Spinal cord (tissue), 10 donors: Measurements from ENCODE around the gene BSDC1. TPM values are rescaled to one million over a fixed set of nuclear protein-coding genes. Genes with fewer than 3 reads are reported as not detected.

Experiments
- DNase-seq, 6 donors: peaks; one replicate each; pipeline versions ENCODE4 v3.0.0 to v3.0.0-alpha.2; 2013 to 2015; ENCODE audit warnings: low spot score in 6 of 6, low read depth in 4 of 6
- H3K27ac ChIP-seq: one replicate; pipeline ENCODE4 v1.5.1; 2013; ENCODE audit warnings: low read depth, low read length, control low read depth
- H3K27me3 ChIP-seq: one replicate; pipeline ENCODE4 v1.6.1; 2013; ENCODE audit warnings: low read length; ENCODE audit not compliant: control insufficient read depth, insufficient read depth
- H3K36me3 ChIP-seq: one replicate; pipeline ENCODE4 v1.6.1; 2013; ENCODE audit warnings: low read length; ENCODE audit not compliant: control insufficient read depth, insufficient read depth
- H3K4me1 ChIP-seq: one replicate; pipeline ENCODE4 v1.6.1; 2013; ENCODE audit warnings: low read length; ENCODE audit not compliant: control insufficient read depth, insufficient read depth
- H3K4me3 ChIP-seq: one replicate; pipeline ENCODE4 v1.5.1; 2013; ENCODE audit warnings: low read depth, low read length, control low read depth
- H3K9me3 ChIP-seq: one replicate; pipeline ENCODE4 v1.6.1; 2013; ENCODE audit warnings: low read length; ENCODE audit not compliant: control insufficient read depth, insufficient read depth
- WGBS: methylation state at CpG from one replicate; pipeline ENCODE4 v1.1.5; 2013; ENCODE audit warnings: missing lambda C conversion rate; ENCODE audit not compliant: insufficient coverage; 5-methylcytosine and 5-hydroxymethylcytosine counted together
- polyA plus RNA-seq, 2 donors: library from polyadenylated mRNA; unstranded; fragments of 120-200 nt; gene quantifications; one replicate each; pipeline ENCODE4 v1.2.1, GENCODE V29; 2013; ENCODE audit not compliant: insufficient read length in 2 of 2
- total RNA-seq, 2 donors: library from RNA; depleted of rRNA in 1 of 2; stranded (reverse); fragments of 120-200 nt in 1 of 2; fragments of >200 nt in 1 of 2; gene quantifications; one replicate each; pipeline versions ENCODE4 v1.2.3 to v1.2.4, GENCODE V29; 2013 to 2014
- donor health status: healthy.

BSDC1 gene
- total and polyA plus RNA-seq, 4 donors, result 61.4 to 85.1 (median 76.3) TPM

DNA sequence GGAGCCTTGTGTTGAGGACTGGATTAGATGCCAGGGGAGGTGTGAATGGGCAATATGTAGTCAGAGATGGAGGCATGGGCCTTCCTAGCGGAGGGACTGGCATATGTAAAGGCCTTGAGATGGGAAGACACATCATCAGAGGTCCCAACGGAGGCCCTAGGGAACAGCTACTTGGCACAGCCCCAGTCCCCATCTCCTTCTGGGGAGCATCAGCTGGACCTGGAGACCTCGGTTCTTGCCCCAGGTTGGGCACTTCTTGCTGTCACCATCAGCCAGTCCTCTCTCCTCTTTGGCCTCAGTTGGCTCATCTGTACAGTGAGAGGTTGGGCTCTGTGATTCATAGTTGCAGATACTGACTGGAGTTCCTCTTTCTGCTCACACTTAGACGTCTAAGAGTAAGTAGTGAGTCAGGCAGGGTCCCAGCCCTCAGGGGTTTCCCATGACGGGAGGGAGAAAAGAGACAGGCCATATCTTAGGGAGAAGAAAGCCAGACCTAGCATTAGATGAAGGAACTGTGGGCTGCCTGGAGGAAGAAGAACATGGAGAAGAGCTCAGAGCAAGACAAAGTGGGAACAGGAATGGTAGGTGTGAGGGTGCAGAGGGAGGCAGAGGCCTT lies 54.8 kb downstream of the BSDC1 start:
- peaks cover 7% of the 10 kb centered on the region for H3K36me3 ChIP-seq
- no peaks in the 10 kb centered on the region for H3K9me3 ChIP-seq
- peak overlapping the region; percentile 95 for H3K27ac ChIP-seq
- no peak for DNase-seq
- H3K4me1 ChIP-seq, result peaks cover 60% of the 10 kb centered on the region
- H3K4me3 ChIP-seq, result no peak overlapping the region
- 86% methylated on average over 3 of the region's 5 CpGs for WGBS
- no peaks in the 10 kb centered on the region for H3K27me3 ChIP-seq

GRCh38 chr1:32338637-32339145 lies 55.5 kb downstream of the BSDC1 start:
- 59% methylated on average over 11 of the region's 14 CpGs for WGBS
- Histone ChIP-seq H3K27me3 (no peaks in the 10 kb centered on the region), H3K27ac (peak overlapping the region; percentile 95), H3K4me3 (peak overlapping the region; percentile 2), H3K4me1 (peaks cover 67% of the 10 kb centered on the region), H3K9me3 (no peaks in the 10 kb centered on the region), H3K36me3 (peaks cover 11% of the 10 kb centered on the region)
- DNase-seq, result no peak

DNA sequence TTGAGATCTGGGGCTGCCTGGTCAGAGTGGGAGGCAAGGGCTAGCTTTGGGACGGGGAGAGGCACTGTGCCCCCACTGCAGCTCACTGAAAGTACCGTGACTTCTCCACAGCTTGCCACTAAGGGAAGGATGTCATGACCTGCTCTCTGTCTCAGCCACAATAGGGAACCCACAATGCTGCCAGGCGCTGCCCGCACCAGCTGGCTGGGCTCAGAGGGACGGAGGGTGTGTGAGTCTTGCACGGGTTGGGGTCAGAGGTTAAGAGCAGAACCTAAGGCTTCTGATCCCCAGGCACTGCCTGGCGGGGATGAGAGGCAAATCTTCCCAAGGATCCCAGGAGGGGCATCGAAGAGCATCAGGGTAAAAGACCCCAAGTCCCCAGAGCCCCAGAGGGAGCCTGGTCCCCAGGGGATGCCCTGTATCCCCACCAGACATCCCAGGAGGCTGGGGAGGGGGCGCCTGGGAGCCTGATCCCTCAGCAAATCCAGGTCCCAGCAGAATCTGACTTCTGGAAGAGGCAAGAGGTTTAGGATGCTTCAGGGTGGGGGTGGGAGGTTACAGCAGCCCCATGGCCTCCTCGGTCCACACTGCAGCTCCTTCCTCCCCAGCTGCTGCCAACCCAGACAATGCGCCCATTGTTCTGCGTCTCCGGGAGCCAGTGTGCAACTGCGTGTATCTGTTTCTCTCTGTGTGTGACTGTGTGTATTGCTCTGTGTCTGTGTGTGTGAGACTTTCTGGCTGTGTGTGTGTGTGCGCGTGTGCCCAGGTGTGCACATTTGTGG lies 56.2 kb downstream of the BSDC1 start:
- H3K36me3 ChIP-seq, result peaks cover 13% of the 10 kb centered on the region
- peak overlapping the region; percentile 2 for H3K4me3 ChIP-seq
- no peaks in the 10 kb centered on the region for H3K9me3 ChIP-seq
- peak overlapping the region; percentile 95 for H3K27ac ChIP-seq
- H3K27me3 ChIP-seq, result no peaks in the 10 kb centered on the region
- H3K4me1 ChIP-seq, result peaks cover 70% of the 10 kb centered on the region
- 28% methylated on average over 11 of the region's 16 CpGs for WGBS
- DNase-seq, result peak in 3 of 6 donors; percentile 48 to 85 (median 80)

- Histone ChIP-seq H3K9me3 (no peaks in the 10 kb centered on the region), H3K27ac (peak overlapping the region; percentile 95), H3K4me3 (peak overlapping the region; percentile 52), H3K4me1 (peaks cover 79% of the 10 kb centered on the region), H3K36me3 (peaks cover 22% of the 10 kb centered on the region), H3K27me3 (no peaks in the 10 kb centered on the region)
- no peak for DNase-seq
- 60% methylated on average over 1 of the region's 8 CpGs for WGBS
These were observed 57.1 kb downstream of the BSDC1 start for GRCh38 chr1:32336963-32337675.

GRCh38 chr1:32336591-32336932 lies 57.7 kb downstream of the BSDC1 start:
- DNase-seq, result no peak
- Histone ChIP-seq H3K9me3 (no peaks in the 10 kb centered on the region), H3K4me1 (peaks cover 82% of the 10 kb centered on the region), H3K27me3 (no peaks in the 10 kb centered on the region), H3K36me3 (peaks cover 28% of the 10 kb centered on the region), H3K27ac (peak overlapping the region; percentile 95), H3K4me3 (peak overlapping the region; percentile 52)
- WGBS, result 36% methylated on average over 14 of the region's 15 CpGs

- WGBS, result 0% methylated on average over 95 of the region's 95 CpGs
- Histone ChIP-seq H3K4me3 (peak within 1 kb of the TSS; percentile 63), H3K36me3 (peaks cover 33% of the 10 kb centered on the region), H3K27ac (peak within 1 kb of the TSS; percentile 95), H3K4me1 (peaks cover 77% of the 10 kb centered on the region), H3K9me3 (no peaks in the 10 kb centered on the region), H3K27me3 (no peaks in the 10 kb centered on the region)
- DNase-seq, result peak in 4 of 6 donors; percentile 75 to 96 (median 89)
These were observed 58.3 kb downstream of the BSDC1 start, which contains the start of gene MARCKSL1 for GRCh38 chr1:32335790-32336590. Gene MARCKSL1, minus strand, starts transcription at chr1:32336233. Its CDS starts 200 bp downstream, at chr1:32336033.

DNA sequence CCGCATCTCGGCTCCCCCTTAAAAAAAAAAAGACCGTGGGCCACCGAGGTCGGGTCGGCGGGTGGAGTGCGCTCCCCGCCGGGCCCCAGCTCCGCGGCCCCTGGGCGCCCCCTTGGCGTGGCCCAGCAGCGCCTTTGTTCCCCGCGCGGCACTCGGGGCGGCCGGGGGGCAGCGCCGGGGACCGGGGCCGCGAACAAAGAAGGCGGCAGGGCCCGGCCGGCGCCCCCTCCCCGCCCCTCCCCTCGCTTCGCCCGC lies 58.8 kb downstream of the BSDC1 start:
- peak overlapping the region; percentile 63 for H3K4me3 ChIP-seq
- WGBS, result 0% methylated on average over 33 of the region's 34 CpGs
- no peaks in the 10 kb centered on the region for H3K27me3 ChIP-seq
- no peak for DNase-seq
- H3K4me1 ChIP-seq, result peaks cover 74% of the 10 kb centered on the region
- H3K36me3 ChIP-seq, result peaks cover 39% of the 10 kb centered on the region
- H3K27ac ChIP-seq, result peak overlapping the region; percentile 42
- no peaks in the 10 kb centered on the region for H3K9me3 ChIP-seq

GRCh38 chr1:32334864-32335534 lies 59.2 kb downstream of the BSDC1 start:
- peaks cover 70% of the 10 kb centered on the region for H3K4me1 ChIP-seq
- WGBS, result under 1% methylated on average over 42 of the region's 46 CpGs
- peak in 2 of 6 donors; percentile 77 to 78 for DNase-seq

More at GRCh38 chr1:32334864-32335534, 59.2 kb downstream of the BSDC1 start:
- H3K9me3 ChIP-seq, result no peaks in the 10 kb centered on the region
- H3K4me3 ChIP-seq, result peak overlapping the region; percentile 63
- H3K27me3 ChIP-seq, result no peaks in the 10 kb centered on the region
- H3K27ac ChIP-seq, result peak overlapping the region; percentile 42
- peaks cover 42% of the 10 kb centered on the region for H3K36me3 ChIP-seq
